Left ventricle myocardium superior (tissue), 1 donor: ENCODE results near the gene MTF2. TPM values are rescaled to one million over a fixed set of nuclear protein-coding genes. Genes with fewer than 3 reads are reported as not detected.
"Not testable (repeated sequence)": the region's sequence is repeated elsewhere in the genome, so short reads cannot be mapped to it uniquely, and the experiment has no call there.

Source experiments
- ATAC-seq: fragments of 200-7000 bp; cut with Tn5 transposase; one replicate; pipeline ENCODE4 v1.9.1; 2020; ENCODE audit warnings: mild to moderate bottlenecking, moderate library complexity
- DNase-seq: peaks from one replicate; pipeline ENCODE4 v3.0.0-alpha.2; 2020
- intact Hi-C: fragments of 100-400 bp; cut with micrococcal nuclease; formaldehyde crosslinking; loops from one replicate; pipeline ENCODE4 v1.11.0; 2022
- total RNA-seq: library from RNA; stranded (reverse); fragmentation: NEBNext Ultra II Directional; extraction: Animal tissue kit (Norgen Biotek cat#: 25700); gene quantifications from one replicate; pipeline ENCODE4 v1.2.1, GENCODE V29; 2021
- donor health status: DM: no; HTN: yes; CAD: no; lungs with severe emphysema.

MTF2 gene
- total RNA-seq, 1 donor from 2014 or later = 8.7 TPM

DNA sequence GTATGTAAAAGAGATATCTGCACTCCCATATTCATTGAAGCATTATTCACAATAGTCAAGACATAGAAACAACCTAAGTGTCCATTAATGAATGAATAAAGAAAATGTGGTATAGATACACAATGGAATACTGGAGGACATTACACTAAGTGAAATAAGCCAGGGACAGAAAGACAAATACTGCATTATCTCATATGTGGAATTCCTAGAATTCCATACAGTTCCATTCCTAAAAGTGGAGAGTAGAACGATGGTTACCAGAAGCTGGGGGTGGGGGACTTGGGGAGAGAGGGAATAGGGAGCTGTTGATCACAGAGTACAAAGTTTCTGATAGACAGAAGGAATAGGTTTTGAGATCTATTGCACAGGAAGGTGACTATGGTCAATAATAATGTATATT is 93.7 kb downstream of the MTF2 start:
- ATAC-seq = no peak
- DNase-seq = no peak
- intact Hi-C loops = loop anchor here (10.0 kb wide), 1 partner anchor 88 kb away; no protein-coding TSS in a partner anchor

DNA sequence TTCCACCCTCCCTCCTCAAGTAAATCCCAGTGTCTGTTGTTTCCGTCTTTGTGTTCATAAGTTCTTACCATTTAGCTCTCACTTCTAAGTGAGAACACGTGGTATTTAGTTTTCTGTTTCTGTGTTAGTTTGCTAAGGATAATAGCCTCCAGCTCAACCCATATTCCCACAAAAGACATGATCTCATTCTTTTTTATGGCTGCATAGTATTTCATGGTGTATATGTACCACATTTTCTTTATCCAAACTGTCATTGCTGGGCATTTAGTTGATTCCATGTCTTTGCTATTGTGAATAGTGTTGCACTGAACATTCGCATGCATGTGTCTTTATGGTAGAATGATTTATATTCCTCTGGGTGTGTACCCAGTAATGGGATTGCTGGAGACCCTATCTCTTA is 95.6 kb downstream of the MTF2 start:
- intact Hi-C loops = loop anchor here (10.0 kb wide), 1 partner anchor 90 kb away; no protein-coding TSS in a partner anchor
- not testable (repeated sequence) for ATAC-seq, DNase-seq

DNA sequence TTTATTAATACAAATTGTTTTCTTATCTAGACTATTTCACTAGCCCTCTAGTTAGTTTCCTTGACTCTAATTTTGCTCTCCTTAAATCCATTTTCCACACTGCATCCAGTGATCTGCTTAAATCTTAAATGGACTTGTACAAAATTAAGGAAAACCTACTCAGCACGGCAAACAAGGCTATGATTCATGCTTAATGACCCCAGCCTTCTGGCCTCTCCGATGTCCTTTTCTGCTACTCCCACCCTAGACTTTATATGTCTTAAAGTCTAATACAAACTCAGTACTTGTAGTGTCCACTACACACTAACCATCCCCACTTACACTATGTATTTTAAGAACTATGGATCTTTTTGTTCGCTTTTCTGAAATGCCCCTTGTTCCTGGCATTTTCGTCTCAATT is 98.9 kb downstream of the MTF2 start:
- DNase-seq = no peak
- ATAC-seq = no peak
- intact Hi-C loops = loop anchor here (10.0 kb wide), 1 partner anchor 93 kb away; no protein-coding TSS in a partner anchor

DNA sequence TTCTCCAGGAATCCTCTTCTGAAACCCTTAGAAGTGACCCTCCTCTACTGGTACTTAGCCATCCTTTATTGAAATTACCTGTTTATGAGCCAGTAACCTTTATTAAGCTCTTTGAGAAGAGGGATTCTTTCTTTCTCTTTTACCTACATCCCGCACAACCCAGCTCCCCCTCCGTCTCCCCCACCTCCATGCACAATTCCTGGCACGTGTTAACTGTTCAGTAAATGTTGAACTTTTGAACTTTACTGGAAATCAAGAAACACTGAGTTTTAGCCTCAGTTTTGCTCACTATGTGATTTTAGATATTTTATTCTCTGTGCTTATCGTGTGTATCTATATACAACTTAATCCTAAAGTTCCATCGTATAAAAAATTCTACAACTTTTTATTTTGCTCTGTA is 99.3 kb downstream of the MTF2 start:
- intact Hi-C loops = loop anchor here (10.0 kb wide), 1 partner anchor 94 kb away; no protein-coding TSS in a partner anchor
- no peak for ATAC-seq
- no peak for DNase-seq

DNA sequence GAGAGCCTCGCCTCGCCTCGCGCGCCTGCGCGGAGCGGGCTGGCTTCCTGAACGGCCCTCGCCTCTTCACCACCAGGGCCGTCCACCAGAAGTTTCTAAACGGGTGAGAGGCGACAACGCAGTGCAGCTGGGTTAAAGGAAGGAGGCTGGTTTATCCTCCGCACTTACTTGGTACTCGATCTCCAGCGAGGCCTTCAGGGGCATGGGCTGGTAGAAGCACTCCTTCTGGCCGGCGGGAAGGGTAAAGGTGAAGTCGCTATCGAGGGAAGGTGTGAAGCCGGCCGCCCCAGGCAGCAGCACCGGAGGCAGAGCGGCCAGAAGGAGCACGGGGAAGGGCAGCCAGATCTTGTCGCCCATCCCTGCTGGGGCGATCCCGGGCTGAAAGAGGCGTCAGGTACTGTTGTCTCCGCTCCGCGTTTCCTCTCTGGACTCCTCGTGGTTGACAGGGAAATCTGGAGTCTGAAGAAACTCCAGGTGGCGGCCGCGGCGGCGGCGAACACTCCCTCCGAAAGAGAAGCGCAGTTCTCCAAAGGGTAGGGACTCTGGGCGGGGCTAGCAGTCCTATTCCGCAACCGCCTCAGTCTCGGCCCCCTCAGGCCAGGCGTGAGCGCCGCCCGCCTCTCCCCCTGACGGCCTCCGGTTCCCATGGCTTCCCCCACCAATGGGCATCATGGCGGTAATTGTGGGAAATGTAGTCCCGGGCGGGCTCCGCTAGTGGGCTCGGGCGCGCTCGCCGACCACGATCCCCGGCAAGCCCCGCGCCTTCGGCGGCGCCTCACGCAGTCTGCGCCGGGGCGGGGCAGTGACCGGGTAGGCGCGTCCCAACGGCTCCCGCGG is 101.0 kb downstream of the MTF2 start, which contains the start of gene TMED5:
Gene TMED5, minus strand, starts transcription at position 528 of the 837 bp plus-strand sequence. Its CDS starts 171 bp downstream, at position 357.
- ATAC-seq (peak; percentile 98), DNase-seq (peak; percentile 98)
- intact Hi-C loops = loop anchor here (10.0 kb wide), 1 partner anchor 95 kb away; no protein-coding TSS in a partner anchor

DNA sequence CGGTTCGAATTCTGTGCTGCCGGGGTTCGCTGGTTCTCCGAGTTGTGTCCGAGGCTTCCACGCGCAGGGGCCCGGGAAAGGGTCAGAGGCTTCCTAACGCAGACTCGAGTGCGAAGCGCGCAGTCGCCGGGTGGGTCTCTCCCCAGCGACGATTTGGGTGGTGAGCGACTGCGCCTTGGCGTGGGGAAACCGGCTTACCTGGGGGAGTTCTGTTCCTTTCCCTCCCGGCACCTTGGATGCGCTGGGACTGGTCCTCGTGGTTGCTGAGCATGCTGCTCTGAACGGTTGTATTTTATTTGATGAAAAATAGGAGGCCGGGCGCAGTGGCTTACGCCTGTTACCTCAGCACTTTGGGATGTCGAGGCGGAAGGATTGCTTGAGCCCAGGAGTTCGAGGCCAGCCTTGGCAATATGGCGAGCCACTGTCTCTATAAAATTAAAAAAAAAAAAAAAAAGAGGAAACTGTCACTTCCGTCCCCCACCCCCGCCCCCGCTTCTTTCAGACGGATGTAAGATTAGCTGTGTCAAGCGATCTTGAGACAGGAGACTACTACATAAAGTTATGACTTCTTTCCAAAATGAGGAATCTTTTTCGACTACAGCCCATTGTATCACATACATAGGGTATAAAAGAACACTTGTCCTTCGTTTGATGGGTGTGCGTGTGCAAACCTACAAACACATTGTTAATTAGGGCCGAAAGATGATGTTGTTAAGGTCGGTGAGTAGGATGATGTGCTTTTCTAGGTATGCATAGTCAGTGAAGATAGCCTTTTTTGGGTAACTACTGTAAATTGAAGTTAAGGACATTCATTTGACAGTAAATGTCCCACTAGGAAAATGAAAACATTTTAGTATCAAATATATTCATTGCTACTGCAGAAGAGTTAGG is 101.9 kb downstream of the MTF2 start, which contains the start of gene CCDC18:
Gene CCDC18, plus strand, starts transcription at position 2 of the 891 bp plus-strand sequence. CDS start 2,638 bp downstream, outside the sequence.
- intact Hi-C loops = no loop called here
- DNase-seq = no peak
- no peak for ATAC-seq

DNA sequence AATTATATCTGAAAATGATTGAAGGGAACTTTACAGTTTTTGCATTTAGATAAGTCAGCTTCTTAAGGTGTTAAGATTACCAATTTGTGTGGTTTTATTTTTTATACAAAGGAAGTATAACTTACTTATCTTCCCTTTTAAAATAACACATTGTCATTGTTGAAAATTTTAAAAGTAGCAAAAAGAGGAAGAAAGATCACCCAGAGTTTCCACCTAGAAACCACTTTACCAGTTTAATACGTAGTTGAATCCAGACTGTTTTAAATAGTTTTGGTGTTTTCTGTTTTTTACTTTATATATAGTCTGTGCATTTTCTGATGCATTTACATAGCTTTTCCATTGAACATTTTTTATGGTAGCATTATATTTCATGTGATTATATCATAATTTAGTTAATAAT is 107.6 kb downstream of the MTF2 start:
- ATAC-seq (no peak), DNase-seq (no peak)
- intact Hi-C loops = no loop called here

Other genes with a start within 250 kb of the MTF2 start
- 533 TPM for gene RPL5, start 247.2 kb upstream of the MTF2 start, total RNA-seq
- gene DIPK1A, start 117.8 kb upstream of the MTF2 start, total RNA-seq = 7.3 TPM
- gene TMED5, start 101.1 kb downstream of the MTF2 start, total RNA-seq = 54.8 TPM
- gene CCDC18, start 101.4 kb downstream of the MTF2 start, total RNA-seq = 2.9 TPM